ENCODE measurements around the gene OPRL1.

Gene OPRL1

GRCh38 chr20:64072498-64073063, 7.3 kb upstream of the OPRL1 start:
- no peak for DNase-seq

GRCh38 chr20:64073476-64074183, 6.3 kb upstream of the OPRL1 start:
- DNase-seq: no peak

GRCh38 chr20:64074184-64074789, 5.6 kb upstream of the OPRL1 start:
- no peak for DNase-seq

GRCh38 chr20:64074963-64075362, 4.9 kb upstream of the OPRL1 start:
- no peak for DNase-seq

GRCh38 chr20:64075556-64075955, 4.3 kb upstream of the OPRL1 start:
- no peak for DNase-seq

- no peak for DNase-seq
Measured at GRCh38 chr20:64076061-64076997, 3.6 kb upstream of the OPRL1 start.

- DNase-seq: no peak
Measured at GRCh38 chr20:64077094-64077493, 2.8 kb upstream of the OPRL1 start.

- no peak for DNase-seq
Measured at GRCh38 chr20:64077541-64077875, 2.4 kb upstream of the OPRL1 start.

- no peak for DNase-seq
Measured at GRCh38 chr20:64077876-64078551, 1.9 kb upstream of the OPRL1 start.

- DNase-seq: no peak
Measured at GRCh38 chr20:64078934-64079272, 979 bp upstream of the OPRL1 start.

GRCh38 chr20:64079273-64080012, 439 bp upstream of the OPRL1 start, which contains the start of gene RGS19:
TSS of gene RGS19 (minus strand) at chr20:64079518. CDS start at chr20:64076886, 2,632 bp downstream.
- DNase-seq: peak; percentile 73

GRCh38 chr20:64080813-64081623, 1.1 kb downstream of the OPRL1 start:
- DNase-seq: no peak

- no peak for DNase-seq
Measured at GRCh38 chr20:64081624-64081964, 1.7 kb downstream of the OPRL1 start.

GRCh38 chr20:64082126-64082731, 2.3 kb downstream of the OPRL1 start:
- no peak for DNase-seq

GRCh38 chr20:64082820-64083377, 3.0 kb downstream of the OPRL1 start:
- DNase-seq: peak; percentile 36

GRCh38 chr20:64083378-64083803, 3.5 kb downstream of the OPRL1 start:
- DNase-seq: peak; percentile 77

- no peak for DNase-seq
Measured at GRCh38 chr20:64083804-64084684, 4.2 kb downstream of the OPRL1 start, which contains the start of gene LKAAEAR1. TSS of gene LKAAEAR1 (minus strand) at chr20:64084398. CDS start at chr20:64084219, 179 bp downstream.

GRCh38 chr20:64084685-64085152, 4.8 kb downstream of the OPRL1 start:
- DNase-seq: no peak

GRCh38 chr20:64086801-64087200, 6.9 kb downstream of the OPRL1 start:
- DNase-seq: no peak

All from EL (cell line).